Omental fat pad (tissue), 4 donors: Measurements from ENCODE around the gene TBC1D32. TPM values are rescaled to one million over a fixed set of nuclear protein-coding genes. Genes with fewer than 3 reads are reported as not detected.
"Not testable (repeated sequence)": the region's sequence is repeated elsewhere in the genome, so short reads cannot be mapped to it uniquely, and the experiment has no call there.

Source experiments
- ATAC-seq: fragments of 150-250 bp; one replicate; pipeline ENCODE4 v1.9.1; 2016; ENCODE audit warnings: mild to moderate bottlenecking, moderate library complexity; ENCODE audit not compliant: low FRiP score
- DNase-seq: peaks from one replicate; pipeline ENCODE4 v3.0.0-alpha.2; 2019; ENCODE audit warnings: low spot score
- small RNA-seq: library from RNA; depleted of rRNA; stranded (forward); fragments of <200 nt; gene quantifications from one replicate; pipeline ENCODE3, GENCODE V24; 2016
- total RNA-seq, 4 donors: library from RNA; depleted of rRNA; stranded (reverse); fragments of >200 nt; gene quantifications; one replicate each; pipeline ENCODE4 v1.1.0, GENCODE V29; 2016
- TF ChIP-seq, protein P1 (sequence below), 3 donors: fragments of 450-650 bp; IDR thresholded peaks; one replicate each; pipeline ENCODE4 v1.5.1; 2016 to 2017; ENCODE audit warnings: antibody characterized with exemption in 3 of 3, mild to moderate bottlenecking in 3 of 3, moderate library complexity in 2 of 3

TBC1D32 gene
- total RNA-seq, 4 donors from 2014 or later = 4.6 to 11.4 (median 7.4) TPM

DNA sequence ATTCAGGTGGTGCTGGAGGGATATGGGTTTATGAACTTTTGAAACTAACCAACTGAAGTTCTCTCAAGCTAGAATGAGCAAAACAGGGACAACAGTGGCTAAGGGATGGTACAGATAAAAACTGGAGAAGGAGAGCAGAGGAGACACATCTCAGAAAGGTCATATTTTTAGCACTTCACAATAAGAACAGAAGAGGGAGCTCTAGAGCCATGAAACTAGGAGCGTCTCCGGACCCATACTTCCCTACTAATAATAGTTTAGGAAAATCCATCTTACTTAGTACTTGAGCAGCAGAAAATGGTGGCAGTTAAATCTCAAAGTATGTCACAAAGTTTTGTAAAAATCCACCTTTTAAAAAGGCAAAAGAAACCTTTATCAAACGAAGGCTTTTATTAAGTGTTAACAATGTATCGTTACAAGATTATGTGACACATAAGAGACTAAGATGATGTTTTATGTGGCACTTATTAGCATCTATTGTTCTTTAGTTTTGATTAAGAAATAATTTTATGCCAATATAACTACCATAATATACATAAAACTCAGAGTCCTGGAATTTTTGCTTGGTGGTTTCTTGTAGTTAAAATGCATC, 278.6 kb downstream of the TBC1D32 start:
- ATAC-seq = no peak
- TF ChIP-seq, protein P1, sequence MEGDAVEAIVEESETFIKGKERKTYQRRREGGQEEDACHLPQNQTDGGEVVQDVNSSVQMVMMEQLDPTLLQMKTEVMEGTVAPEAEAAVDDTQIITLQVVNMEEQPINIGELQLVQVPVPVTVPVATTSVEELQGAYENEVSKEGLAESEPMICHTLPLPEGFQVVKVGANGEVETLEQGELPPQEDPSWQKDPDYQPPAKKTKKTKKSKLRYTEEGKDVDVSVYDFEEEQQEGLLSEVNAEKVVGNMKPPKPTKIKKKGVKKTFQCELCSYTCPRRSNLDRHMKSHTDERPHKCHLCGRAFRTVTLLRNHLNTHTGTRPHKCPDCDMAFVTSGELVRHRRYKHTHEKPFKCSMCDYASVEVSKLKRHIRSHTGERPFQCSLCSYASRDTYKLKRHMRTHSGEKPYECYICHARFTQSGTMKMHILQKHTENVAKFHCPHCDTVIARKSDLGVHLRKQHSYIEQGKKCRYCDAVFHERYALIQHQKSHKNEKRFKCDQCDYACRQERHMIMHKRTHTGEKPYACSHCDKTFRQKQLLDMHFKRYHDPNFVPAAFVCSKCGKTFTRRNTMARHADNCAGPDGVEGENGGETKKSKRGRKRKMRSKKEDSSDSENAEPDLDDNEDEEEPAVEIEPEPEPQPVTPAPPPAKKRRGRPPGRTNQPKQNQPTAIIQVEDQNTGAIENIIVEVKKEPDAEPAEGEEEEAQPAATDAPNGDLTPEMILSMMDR (IDR thresholded peaks at IDR 0.05) = no peak
- DNase-seq = no peak

DNA sequence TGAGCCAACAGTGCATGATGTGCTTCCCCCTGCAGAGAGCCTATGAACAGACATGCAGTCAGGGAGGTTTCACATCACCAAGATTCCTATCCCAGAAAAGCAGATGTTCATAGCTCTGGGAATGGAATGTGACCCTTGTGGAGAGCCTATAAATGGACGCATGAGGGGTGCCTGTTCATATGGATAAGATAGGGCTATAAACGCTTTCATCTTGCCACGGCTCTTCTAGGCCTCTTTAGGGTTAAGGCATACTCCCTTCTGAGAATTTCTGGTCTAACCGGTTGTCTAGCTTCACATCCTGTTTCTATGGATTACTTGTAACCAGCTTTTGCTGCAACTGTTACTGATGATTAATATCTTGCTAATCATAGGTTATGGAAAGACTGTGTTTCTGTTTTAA, 285.7 kb downstream of the TBC1D32 start:
- not testable (repeated sequence) for DNase-seq, ATAC-seq

DNA sequence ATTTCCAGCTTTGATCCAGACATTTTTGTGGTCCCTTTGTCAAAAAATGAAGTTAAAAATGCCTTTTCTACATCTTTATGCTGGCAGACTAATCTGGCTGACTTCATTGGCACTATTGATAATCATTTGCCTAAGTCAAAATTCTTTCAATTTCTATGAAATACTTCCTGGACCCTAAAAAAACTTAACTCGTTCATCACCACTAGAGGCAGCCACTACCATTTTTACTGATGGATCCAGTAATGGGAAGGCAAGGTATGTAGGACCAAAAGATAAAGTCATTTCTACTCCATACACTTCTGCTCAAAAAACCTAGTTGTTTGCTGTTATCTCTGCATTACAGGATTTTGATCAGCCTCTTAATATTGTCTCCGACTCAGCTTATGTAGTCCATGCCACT, 289.4 kb downstream of the TBC1D32 start:
- not testable (repeated sequence) for ATAC-seq, DNase-seq

DNA sequence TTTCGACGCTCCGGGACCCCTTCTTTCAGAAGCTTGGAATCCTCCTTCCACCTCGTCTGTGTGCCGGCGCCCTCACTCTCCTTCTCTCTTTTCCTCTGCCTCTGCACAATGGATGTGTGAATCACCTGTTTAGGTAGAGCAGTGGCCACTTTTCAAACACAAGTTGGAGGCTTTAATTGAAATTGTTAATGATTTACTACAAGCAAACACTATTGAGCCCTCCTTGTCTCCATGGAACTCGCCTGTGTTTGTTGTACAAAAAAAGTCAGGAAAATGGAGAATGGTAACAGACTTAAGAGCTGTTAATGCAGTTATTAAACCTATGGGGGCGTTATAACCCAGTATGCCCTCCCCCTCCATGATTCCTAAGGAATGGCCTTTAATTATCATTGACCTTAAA, 290.6 kb downstream of the TBC1D32 start:
- not testable (repeated sequence) for DNase-seq, ATAC-seq

DNA sequence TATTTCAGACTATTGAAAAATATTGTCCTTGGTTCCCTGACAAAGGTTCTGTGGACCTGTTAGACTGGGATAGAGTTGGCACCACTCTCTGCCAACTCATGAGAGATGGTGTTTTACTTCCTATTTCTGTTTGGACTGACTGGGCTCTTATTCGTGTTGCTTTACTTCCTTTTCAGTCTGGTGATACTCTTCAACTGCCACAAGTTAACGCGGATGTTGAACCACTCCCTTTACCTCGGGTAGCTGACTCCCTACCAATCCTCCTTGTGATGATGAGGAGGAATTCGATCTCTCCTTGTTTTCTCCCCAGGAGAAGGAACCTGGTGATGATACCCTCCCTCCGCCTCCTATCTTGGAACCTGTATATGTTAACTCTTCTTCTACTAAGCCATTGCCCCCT, 291.1 kb downstream of the TBC1D32 start:
- ATAC-seq, DNase-seq: not testable (repeated sequence)

DNA sequence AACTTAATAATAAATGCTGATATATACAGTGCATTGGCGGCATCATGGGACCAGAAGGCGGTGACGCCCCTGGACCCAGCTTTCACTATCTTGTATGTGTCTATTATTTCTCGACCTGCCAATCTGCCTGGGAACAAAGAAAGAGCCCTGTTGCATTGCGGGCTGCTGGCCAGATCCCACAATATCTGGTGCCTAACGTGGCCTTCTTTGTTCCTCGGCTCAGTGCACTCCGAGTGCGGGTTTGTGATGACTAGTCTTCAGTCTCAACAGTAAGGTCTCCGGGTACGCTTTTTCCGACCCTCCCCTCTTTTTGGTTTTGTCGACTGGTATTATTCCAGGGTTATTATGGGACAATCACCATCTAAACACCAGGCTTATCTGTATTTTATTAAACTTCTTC, 291.5 kb downstream of the TBC1D32 start:
- ATAC-seq (no peak), DNase-seq (no peak)
- TF ChIP-seq, protein P1 (IDR thresholded peaks at IDR 0.05) = no peak

DNA sequence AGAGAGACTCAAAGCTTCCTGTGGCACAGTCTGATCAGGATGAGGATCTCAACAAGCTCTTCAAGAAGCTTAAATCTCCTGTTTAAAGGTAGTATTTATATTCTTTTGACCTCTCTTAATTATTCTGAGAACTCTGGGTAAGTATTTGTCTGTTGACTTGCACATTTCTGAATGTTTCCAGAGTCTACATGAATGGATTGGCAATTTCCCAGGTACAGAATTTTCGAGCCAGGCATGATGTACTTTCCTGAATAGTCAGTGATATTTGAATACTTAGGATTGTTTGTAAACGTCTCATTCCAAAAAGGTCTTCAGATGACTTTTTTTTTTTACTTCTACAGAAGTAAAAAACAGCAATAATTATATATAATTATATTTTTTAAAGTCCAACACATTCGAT, 293.4 kb downstream of the TBC1D32 start:
- TF ChIP-seq, protein P1 (IDR thresholded peaks at IDR 0.05) = no peak
- ATAC-seq (no peak), DNase-seq (no peak)

DNA sequence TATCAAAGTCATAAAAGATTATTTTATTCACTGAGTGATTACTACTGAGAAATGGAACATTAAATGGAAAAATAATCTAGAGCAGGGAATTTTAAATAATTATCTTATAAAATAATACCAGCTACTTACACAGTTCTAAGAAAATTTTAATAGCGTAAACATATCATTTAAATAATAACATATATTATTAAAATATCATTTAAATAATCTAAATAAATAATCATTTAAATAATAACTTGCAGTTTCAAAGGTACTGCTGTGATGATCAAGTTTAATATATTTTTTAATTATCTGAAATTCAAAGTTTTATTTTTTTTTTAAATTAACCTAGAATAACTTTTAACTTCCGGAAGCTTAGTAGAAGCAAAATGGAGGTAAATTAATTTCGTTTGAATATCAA, 301.2 kb downstream of the TBC1D32 start:
- TF ChIP-seq, protein P1 (IDR thresholded peaks at IDR 0.05) = no peak
- ATAC-seq (no peak), DNase-seq (no peak)

DNA sequence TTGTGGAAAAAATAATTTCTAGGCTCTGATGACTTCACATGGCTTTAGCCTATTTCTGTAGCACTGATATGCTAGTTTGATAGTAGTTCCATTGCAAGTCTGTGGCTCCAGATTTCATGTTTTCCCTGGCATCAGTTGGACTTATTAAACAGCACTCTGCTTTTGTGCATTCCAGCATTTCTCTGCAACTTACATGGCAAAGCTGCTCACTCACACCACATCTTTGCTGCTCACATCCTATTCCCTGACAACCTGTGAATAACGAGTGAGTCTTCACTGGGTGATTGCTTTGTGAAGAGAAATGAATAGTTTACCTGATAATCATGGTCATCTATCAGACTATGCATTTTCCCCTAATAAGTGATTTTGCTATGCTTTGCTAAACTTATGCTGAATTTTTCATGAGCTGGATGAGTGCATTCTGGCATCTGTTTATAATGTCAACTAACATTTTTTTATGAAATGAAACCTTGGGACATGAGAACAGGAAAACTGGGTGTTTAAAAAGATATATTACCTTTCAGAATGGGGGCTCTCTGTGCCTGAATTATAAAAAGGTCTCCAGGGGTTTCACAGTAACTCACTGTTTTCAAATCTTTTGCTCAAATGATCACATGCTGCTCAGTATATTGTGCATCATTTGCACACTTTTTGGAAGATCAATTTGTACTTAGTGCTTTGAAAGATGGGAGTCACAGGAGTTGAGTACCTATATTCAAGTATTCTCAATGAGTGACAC, 301.8 kb downstream of the TBC1D32 start:
- no peak for ATAC-seq
- TF ChIP-seq, protein P1 (IDR thresholded peaks at IDR 0.05) = no peak
- DNase-seq = no peak

Small RNA genes within 50 kb of the gene (small RNA-seq; reads per million reads assigned to genes)
- gene RF00019 (not detected), gene RNU6-1286P (not detected)

Other genes with a start within 250 kb of the TBC1D32 start
- gene GJA1, start 101.2 kb upstream of the TBC1D32 start, total RNA-seq = 100 to 1,000 TPM in 3 of 4 donors, 10 to 100 TPM in 1; 54.2 to 339 (median 196) TPM